HG02642 (cell line): ENCODE data around the gene ITIH2.
"Not testable (repeated sequence)": the region's sequence is repeated elsewhere in the genome, so short reads cannot be mapped to it uniquely, and the experiment has no call there.

ENCODE experiments used
- ATAC-seq: cut with Tn5 transposase; IDR thresholded peaks from one replicate; pipeline ENCODE4 v1.9.1; 2021; ENCODE audit warnings: mild to moderate bottlenecking; ENCODE audit not compliant: unreplicated experiment, poor library complexity

ITIH2 gene, protein sequence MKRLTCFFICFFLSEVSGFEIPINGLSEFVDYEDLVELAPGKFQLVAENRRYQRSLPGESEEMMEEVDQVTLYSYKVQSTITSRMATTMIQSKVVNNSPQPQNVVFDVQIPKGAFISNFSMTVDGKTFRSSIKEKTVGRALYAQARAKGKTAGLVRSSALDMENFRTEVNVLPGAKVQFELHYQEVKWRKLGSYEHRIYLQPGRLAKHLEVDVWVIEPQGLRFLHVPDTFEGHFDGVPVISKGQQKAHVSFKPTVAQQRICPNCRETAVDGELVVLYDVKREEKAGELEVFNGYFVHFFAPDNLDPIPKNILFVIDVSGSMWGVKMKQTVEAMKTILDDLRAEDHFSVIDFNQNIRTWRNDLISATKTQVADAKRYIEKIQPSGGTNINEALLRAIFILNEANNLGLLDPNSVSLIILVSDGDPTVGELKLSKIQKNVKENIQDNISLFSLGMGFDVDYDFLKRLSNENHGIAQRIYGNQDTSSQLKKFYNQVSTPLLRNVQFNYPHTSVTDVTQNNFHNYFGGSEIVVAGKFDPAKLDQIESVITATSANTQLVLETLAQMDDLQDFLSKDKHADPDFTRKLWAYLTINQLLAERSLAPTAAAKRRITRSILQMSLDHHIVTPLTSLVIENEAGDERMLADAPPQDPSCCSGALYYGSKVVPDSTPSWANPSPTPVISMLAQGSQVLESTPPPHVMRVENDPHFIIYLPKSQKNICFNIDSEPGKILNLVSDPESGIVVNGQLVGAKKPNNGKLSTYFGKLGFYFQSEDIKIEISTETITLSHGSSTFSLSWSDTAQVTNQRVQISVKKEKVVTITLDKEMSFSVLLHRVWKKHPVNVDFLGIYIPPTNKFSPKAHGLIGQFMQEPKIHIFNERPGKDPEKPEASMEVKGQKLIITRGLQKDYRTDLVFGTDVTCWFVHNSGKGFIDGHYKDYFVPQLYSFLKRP

GRCh38 chr10:7703140-7703539, at the start of gene ITIH2:
TSS of gene ITIH2 (plus strand) at chr10:7703316. CDS start at chr10:7703435, 119 bp downstream.
- ATAC-seq = no peak

DNA sequence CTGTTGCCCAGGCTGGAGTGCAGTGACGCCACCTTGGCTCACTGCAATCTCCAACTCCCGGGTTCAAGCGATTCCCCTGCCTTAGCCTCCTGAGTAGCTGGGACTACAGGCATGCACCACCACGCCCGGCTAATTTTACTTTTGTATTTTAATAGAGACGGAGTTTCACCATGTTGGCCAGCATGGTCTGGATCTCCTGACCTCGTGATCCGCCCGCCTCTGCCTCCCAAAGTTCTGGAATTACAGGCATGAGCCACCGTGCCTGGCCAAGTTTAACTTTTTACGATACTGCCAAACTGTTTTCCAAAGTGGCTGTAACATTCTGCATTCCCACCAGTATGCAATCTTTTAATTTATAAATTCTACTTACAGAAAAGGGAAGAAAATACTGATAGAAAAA, 46.0 kb upstream of the ITIH2 start:
- ATAC-seq = not testable (repeated sequence)

DNA sequence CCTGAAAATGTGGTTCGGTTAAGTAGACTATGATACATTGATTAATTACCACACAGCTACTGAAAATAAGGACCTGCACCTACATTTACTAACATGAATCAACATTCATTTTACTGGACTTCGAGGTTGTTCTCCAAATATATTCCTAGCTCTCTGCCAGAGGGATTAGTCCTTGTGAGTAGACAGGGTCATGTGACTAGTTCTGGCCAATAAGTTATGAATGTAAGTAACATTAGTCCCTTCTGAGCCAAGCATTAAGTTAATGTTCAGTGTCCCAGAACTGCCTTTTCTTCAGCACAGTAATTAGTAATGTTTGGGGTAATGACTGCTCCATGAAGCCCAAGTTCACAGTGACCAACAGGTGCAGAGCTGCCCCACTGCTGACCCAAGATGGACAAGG, 45.6 kb upstream of the ITIH2 start:
- ATAC-seq = no peak

DNA sequence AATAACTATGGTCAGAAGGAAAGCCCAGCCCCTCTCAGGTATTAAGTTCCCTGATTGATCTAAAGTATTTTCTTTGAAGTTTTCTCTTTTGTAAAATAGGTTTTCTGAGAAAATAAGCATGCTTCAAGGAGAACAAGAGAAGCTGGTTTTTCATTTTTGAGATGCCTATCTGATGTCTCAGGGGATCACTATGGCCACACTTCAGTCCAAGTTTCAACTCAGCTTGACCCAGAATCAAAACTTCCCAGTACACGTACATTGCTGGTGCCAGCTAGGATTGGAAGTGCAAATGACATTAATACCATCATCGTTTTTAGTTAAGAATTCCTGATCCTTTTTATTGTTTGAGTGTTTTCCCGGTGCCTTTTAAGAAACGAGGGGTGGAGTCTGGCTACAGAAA, 43.6 kb upstream of the ITIH2 start:
- no peak for ATAC-seq

GRCh38 chr10:7662522-7662921, 40.6 kb upstream of the ITIH2 start:
- ATAC-seq = no peak

DNA sequence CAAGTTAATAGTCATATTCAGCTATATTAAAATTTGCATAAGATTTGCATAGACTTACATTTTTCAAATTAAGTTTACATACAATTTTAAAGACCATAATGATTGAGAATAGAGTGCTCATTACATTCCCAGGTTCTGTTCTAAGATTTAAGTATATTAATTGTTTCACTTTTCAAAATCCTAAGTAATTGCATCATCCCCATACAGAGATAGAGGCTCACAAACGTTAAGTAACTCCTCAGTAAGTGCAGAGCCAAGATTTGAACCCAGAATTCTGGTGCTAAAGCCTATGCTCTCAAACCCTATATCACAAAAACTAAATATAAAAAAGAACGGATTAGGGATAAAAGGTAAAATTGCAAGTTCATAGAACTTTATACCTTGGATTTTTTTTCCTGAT, 38.4 kb upstream of the ITIH2 start:
- ATAC-seq = no peak

DNA sequence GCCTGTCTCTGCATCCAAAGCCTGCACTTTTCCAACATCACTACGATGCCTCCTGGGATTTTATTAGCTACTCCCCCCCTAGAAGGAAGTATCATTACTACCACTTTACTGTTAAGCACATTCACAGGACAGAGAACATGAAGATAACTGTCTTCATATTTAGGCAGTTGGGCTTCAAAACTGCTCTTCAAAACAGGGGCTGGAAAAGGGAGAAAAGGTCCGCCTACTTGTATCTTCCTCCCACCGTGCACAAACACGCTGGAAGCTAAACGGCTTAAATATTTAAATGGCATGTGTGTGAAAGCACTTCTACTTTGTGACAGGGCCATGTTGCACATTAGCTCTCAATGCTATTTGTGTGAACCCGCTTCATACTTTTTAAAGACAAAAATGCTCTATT, 37.3 kb upstream of the ITIH2 start:
- no peak for ATAC-seq

DNA sequence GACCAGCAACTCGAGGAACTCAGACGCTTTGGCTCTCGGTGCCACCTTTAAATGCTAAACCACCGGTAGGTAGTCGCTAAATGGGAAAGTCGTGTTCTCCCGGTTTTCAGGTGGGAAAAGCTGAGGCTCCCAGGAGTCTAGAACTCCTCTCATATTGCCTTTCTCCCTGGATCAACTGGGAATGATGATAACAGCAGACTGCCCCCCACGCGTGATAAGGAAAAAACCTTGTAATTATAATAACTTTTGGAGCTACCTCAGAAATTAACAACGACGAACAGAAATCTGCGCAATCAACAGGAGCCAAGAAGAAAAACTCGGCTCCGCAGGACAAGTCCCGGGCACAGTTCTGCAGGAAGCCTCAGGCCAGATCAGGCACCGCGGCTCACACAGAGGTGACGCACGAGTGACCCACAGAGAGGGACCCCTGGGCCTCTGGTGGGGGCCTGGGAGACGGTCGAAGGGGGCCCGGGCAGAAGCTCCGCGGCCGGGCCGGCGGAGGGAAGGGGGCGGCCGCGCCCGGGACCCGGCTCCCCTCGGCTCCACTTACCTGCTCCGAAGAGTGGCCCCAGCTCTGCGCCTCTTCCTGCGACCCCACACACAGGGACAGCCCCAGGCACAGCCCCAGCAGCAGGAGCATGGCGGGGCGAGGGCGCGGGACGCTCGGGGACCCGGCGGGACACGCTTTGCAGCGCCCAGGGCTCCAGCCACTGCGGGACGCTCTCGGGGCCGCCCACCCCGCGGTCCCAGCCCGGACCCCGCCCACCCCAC, 36.7 kb upstream of the ITIH2 start, which contains the start of gene ITIH5:
Gene ITIH5 (minus strand): TSS at position 714 of the 771 bp plus-strand sequence. CDS start 74 bp downstream, at position 640.
- no peak for ATAC-seq

GRCh38 chr10:7667262-7668141, 35.6 kb upstream of the ITIH2 start:
- no peak for ATAC-seq

DNA sequence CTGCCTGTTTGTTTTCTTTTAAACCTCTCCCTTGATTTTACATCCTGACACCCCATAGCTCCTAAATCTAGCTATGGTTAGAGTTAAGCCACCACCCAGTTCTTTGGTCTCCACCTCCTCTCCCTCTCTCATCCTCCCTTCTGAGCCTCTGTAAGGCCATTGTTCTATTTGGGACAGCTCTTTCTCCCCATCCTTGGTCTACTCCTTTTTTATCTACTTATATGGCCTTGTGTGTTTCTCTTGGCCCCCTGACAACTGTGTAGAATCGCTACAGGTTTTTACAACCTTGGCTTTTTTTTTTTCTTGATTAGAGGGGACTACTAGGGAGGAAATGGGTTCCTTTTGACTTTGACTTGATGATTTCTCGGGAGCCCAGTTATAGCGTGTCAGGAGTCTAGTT, 33.0 kb upstream of the ITIH2 start:
- ATAC-seq = no peak

DNA sequence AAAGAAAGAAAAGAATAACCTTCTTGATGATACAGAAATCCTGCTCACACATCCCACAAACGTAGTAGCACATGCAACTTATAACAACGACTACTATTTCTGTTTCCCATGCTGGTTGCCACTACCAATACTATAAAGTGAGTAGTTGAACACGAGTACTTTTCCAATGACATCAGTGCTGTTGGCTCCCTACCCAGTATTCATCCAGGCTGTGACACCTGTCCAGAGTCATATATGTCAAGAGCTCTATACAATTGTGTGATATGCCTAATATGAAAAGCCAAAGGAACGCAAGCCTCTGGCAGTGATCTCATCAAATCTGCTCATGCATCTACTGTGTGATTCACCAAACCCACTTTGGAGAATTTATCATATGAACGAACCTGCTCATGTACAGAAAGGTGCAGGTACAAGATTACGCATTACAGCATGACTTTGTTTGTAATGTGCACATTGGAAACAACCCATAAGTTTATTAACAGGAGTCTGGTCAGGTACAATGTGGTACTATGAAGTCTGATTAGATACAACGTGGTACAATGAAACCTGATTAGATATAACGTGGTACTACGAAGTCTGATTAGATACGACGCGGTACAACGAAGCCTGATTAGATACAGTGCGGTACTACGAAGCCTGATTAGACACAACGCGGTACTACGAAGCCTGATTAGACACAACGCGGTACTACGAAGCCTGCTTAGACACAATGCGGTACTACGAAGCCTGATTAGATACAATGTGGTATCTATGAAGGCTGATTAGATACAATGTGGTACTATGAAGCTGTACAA, 30.6 kb upstream of the ITIH2 start:
- no peak for ATAC-seq

DNA sequence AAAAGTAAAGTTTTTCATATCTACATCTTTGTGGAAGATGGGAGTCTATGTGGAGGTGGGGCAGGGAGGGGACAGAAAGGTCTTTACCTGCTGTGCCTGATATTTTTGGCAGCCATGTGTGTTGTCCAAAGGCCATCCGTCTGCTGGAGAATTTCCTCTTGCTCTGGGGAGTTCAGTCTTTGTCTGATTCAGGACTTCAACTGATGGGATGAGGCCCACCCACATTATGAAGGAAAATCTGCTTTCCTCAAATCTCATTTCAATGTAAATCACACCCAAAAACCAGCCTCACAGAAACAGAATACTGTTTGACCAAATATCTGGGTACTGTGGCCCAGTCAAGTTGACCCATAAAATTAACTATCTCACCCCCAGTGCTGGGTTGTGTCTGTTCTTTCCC, 23.9 kb upstream of the ITIH2 start:
- no peak for ATAC-seq

DNA sequence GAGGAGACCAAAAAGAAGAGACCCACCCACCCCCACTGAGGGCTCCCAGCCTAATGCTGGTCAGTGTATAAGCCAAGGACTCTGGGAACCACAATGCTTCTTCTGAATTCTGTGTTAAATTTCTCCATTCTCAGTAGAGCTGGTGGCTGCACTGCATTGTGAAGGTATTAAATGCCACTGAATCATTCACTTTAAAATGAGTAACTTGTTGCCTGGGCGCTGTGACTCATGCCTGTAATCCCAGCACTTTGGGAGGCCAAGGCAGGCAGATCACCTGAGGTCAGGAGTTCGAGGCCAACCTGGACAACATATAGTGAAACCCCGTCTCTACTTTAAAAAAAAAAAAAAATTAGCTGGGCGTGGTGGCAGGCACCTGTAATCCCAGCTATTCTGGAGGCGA, 23.0 kb upstream of the ITIH2 start:
- not testable (repeated sequence) for ATAC-seq

GRCh38 chr10:7686351-7687171, 16.6 kb upstream of the ITIH2 start:
- no peak for ATAC-seq

- ATAC-seq = peak; percentile 97
These were observed 15.7 kb upstream of the ITIH2 start for GRCh38 chr10:7687228-7687907.

DNA sequence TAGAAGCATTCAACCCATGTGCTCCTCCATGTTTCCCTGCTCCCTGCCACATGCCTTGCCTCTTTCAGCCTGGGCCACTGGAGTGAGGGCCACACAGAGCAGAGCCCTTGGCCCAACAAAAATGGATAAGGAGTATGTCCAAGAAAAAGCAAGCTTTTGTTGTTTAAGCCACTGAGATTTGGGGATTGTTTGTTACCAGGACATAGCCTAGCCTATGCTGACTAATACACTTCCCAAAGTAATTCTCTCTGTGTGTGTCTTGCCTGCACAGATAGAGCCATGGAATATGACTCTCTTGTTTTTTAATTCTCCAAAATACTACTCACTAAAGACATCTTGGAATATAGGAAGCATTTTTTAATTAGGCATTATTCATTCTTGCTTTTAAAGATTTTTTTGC, 13.5 kb upstream of the ITIH2 start:
- no peak for ATAC-seq

- not testable (repeated sequence) for ATAC-seq
These were observed 12.1 kb upstream of the ITIH2 start for GRCh38 chr10:7690885-7691597.
